Activated CD8-positive, alpha-beta memory T cell treated with anti-CD3 and anti-CD28 coated beads for 1 hour (primary cell): ENCODE data around the gene PARP14.
"Not testable (repeated sequence)": the region's sequence is repeated elsewhere in the genome, so short reads cannot be mapped to it uniquely, and the experiment has no call there.

Experiments used
- DNase-seq, 2 donors: peaks; one replicate each; pipeline ENCODE4 v3.0.0-alpha.2; 2020; ENCODE audit warnings: low read depth in 1 of 2; ENCODE audit errors: extremely low read depth in 1 of 2

The PARP14 gene

DNA sequence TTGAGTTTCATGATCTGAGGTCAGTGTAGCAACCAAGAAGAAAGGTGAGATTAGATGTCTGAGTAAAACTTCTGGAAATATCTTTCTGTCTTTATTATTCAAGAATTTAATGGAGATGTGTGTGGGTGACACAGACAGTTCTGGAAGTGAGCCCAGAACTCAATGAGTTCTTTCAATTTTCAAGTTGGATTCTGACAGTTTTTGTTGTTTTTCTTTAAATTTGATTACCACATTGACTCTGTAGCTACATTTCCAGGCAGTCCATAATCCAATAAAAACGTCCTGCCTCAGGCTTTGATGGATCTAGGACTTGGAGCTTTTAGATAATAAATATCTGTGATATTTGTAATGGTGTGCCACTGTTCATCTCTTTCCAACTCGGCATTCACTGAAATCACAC lies 3.9 kb upstream of the PARP14 start:
- DNase-seq, result no peak

DNA sequence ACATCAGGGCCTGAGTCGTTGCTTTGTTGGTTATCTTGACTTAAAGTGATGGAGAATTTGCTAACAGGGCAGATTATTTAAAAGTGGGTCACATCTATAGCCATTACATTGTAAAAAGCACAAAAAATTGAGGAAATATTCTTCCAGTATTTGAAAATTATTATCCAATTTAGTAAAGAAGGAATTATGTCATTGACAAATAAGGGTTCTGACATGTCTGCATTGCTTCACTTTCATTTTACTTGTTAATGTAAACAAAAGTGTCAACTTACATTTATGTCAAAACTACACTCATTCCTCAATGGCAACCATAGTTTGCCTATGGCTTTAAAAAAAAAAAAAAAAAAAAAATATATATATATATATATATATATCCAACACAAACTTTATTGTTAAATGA lies 3.4 kb upstream of the PARP14 start:
- no peak for DNase-seq

DNA sequence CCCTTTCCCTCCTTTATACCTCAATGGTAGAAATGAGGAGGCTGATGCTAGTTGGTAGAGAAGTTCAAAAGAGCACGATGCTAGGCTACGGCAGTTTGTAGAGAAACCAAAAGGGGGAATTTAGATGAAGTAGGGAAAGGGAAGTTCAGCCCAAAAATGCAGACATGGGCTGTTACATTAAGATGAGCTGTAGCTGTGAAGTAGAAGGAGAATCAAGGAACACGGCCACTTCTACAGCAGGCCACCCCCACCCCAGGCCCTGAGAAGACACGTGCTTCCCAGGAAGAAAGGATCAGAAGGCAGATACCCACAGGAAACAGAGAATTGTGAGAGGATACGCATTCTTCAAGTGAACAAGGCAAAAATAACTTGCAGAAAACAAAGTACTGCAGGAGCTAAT lies 2.1 kb upstream of the PARP14 start:
- DNase-seq, result no peak

DNA sequence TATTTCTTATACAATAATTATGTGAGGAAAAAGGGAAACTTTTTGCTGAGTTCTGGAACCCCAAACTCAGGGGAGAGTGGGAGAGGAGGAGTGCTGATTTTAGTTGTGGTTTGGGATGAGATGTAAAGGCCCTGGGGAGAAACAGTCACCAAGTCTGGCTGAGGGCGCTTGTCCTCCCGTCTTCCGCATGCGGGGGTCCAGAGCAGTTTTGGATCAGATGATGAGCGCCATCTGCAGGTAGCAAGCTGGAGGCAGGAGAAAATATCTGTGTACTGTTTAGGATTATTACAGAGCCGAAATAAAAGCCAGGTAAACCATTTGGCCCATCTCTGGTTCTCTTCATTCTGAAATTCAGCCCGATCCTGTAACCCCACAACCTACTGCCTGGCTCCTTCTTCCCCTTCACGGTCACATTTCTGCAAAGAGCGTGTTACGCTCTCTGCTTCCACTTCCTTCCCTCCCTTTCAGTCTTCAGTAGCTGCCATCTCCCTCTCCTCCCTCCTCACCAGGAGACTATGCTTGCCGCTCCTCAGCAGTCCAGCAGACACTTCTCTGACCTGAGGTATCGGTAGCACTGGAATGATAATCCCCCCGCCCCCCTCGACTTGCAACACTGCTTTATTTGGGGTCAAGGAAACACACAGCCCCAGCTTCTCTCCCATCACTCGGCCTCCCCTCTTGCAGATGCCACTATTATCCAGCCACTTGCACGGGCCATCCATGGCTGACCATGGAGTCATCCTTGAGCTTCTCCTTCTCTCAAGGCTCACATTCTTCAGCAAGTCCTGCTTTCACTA lies 1.4 kb upstream of the PARP14 start:
- peak; percentile 69 to 72 for DNase-seq

DNA sequence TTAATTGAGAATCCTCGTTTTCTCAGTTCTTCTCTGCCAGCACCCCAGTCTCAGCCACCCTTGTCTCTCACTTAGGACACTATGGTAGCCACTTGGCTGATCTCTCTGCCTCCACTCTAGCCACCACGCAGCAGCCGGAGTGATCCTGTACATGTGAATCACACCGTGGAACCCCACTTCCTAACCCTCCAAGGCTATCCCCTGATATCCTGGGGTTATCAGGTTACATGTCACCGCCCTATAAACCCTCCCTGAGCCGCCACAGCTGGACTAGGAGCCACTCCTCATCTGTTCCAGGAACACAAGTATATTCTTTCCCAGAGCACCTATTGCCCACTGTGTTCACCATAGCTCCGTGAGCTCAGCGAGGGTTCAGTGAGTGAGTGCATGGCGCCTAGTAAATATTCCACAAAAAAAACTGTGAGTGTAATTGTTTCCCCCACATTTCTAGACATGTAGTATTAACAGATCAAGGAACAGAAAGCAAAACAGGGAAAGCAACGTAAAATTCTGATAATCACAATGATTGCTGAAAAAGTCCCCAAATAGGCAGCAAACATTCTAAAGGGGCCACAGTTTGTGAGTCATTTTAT lies 661 bp upstream of the PARP14 start:
- DNase-seq, result no peak

DNA sequence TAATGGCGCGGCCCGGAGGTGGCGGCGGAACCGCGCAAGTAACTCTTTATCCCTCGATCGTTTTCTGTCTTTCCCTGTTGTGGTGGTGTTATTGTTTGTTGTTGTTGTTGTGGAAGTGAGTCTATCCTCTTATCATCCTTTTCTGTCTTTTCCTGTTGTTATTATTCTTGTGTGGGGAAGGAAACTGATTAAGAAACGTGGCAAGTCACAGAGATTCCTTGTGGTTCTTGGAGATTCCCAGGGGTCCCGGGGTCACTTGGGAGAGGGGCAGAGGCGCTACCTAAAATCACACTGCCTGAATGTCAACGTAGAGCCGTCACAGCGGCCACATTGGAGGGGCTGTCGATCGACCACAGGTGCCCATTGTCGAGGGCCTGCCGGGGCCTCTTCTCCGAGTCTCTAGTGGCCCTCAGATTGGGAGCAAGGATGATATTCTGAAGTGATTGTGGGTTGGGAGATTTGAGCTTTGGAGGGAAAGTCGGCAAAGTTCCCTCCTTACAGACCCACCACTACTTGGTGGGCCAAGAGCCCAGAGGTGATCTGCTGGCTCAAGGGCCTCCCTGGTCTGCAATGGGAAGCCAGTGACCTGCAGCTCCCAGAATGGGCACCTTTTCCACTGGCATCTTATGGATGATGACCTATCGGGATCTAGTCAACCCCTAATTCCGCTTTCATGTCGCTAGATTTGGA lies 790 bp downstream of the PARP14 start:
- DNase-seq, result no peak

DNA sequence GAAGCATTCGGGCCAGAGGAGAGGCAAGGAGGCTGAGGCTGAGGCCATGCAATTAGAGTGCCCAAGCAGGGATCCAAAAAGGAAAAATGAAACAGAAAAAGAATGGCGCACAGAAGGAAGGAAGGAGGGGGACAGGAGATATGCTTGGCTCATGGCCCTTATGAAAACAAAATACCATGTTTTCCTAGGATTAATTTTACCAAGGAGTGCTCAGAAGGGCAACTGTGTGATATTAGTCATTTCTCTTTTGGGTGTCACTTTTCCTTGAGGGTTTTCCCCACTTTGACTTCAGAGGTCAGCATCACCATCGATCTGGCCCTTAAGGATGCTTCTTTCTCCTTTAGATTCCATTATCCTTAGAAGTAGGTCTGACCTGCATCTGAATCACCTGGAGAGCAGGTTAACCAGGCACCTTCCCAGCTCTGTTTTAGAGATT lies 1.4 kb downstream of the PARP14 start:
- no peak for DNase-seq

DNA sequence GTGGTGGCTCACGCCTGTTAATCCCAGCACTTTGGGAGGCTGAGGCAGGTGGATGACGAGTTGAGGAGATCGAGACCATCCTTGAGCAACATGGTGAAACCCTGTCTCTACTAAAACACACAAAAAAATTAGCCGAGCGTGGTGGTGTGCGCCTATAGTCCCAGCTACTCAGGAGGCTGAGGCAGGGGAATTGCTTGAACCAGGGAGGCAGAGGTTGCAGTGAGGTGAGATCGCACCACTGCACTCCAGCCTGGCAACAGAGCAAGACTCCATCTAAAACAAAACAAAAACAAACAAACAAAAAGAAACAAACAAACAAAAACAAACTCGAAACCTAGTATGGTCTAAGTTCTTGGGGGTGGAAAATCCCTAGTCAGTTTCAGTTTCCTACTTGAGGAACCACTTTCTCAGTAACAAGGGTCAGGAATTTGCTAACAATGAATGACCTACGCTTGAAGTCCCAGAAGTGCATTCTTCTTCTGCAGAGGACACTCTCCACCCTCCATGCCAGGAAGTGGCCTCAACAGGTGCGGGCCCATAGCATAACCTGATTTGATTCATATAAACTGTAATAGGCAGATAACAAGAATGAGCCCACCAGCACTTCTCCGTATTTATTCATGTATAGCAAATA lies 2.3 kb downstream of the PARP14 start:
- DNase-seq, result not testable (repeated sequence)

DNA sequence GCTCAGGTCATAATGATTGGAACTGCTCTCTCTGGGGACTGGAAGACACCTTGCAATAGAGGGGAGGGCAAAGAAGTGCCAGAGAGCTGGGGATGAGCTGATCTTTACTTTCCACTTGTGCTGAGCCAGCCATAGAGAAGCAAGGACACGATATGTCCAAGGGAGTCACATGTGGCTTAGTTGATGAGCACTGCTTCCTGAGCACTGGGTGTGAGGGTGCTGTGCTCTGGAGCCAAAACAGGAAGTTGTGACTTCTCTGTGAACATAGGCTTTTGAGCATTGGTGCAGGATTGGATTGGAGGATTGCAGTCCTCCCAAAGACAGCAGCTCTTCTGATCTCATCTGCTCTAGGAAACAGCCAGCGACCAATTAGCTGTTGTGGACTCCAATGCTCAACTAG lies 6.7 kb downstream of the PARP14 start:
- no peak for DNase-seq

DNA sequence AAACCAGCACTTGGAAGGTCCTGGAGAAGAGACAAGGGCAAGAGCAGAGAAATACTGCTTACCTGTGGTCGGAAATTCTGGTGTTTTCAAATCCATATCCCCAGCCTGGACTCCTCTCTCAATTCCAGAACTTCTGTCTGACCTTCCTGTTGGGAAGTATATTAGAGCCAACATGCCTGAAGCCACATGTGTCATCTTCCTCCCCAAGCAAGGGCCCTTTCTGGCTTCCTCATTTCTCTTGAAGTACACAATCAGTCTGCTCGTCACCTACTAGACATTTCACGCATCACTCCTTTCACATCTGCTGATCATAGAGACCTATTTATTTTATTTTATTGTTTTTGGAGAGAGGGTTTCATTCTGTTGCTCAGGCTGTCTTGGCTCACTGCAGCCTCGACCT lies 8.4 kb downstream of the PARP14 start:
- no peak for DNase-seq

DNA sequence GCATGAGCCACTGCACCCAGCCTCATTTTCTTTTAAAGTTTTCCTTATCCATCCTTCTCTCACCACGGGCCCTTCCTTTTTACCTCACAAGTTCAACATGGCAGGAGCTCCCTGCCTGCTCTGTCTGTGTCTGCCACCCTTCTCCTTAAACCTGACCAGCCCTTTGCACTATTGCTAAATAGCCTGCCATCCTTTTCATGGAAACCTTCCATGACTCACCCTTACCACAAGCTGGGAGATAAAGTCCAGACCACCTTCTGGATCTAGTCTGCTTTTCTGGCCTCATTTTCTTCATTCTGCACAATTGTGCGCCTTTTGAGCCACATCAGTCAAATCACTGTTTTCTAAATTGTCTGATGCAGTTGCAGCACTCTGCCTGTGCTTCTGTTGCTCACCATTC lies 8.9 kb downstream of the PARP14 start:
- no peak for DNase-seq

DNA sequence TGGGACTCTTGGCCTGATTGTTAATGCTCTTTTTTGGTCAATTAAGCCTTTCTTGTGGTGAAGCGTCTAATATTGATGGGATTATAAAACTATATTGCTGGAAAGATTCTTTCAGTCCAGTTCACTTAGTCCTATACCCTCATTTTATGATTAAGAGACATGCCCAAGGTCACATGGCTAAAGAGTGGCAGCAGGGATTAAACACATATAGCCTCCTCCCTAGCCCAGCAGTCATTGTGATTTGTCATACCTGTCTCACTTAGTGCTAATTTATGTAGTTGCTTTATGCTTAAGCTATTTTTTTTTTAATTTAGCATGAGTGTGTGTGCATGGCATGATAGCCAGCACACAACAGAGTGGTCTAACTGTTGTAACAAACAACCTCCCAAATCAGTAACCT lies 9.5 kb downstream of the PARP14 start:
- no peak for DNase-seq

DNA sequence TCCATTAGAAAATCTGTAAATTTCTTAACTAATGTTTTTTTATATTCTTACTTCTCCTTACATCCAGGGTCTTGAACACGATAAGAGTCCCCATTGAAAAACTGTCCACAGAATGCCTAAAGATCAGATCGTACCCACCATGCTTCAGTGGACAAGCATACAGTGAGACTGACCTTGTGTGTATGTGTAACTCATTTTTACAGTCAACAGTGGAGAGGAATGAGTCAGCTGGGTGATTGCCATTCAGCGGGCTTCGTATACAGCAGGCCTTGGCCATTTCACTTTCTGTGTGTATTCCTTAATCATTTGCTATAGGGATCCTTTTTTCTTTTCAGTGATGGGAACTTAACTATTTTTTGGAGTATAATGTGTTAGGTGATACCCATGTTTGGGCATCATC lies 10.6 kb downstream of the PARP14 start:
- DNase-seq, result no peak

DNA sequence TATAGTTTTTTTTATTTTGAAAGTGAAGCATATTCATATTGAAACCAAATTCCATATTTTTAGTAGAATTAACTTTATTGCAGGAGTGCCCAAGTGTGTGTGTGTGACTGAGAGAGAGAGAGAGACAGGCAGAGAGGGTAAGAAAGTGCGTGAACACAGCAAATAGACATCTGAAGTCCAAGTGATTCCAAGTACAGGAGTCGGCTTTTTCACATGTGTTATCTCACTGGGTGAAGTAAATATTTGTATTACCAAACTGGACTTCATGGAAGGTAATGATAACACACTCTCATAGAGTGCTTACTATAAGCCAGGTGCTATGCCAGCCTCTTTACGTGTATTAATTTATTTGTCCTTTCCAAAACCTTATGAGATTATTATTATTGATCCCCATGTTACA lies 12.0 kb downstream of the PARP14 start:
- no peak for DNase-seq

DNA sequence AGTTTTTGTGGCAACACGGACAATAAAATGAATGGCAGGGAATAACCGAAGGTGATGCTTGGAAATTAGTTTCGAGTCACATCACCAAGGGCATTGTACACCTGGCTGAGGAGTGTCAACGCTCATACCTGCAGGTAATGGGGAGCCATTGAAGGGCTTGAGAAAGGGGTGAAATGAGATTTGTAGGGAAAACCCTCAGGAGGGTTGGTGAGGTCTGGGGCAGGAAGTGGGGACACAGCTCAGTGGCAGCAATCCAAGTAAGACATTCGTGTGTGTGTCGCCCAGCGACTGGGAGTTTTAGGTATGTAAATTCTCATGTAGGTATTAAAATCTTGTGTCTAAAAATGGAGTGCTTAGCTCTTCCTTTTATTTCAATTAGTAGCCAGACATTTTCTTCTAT lies 14.3 kb downstream of the PARP14 start:
- no peak for DNase-seq

DNA sequence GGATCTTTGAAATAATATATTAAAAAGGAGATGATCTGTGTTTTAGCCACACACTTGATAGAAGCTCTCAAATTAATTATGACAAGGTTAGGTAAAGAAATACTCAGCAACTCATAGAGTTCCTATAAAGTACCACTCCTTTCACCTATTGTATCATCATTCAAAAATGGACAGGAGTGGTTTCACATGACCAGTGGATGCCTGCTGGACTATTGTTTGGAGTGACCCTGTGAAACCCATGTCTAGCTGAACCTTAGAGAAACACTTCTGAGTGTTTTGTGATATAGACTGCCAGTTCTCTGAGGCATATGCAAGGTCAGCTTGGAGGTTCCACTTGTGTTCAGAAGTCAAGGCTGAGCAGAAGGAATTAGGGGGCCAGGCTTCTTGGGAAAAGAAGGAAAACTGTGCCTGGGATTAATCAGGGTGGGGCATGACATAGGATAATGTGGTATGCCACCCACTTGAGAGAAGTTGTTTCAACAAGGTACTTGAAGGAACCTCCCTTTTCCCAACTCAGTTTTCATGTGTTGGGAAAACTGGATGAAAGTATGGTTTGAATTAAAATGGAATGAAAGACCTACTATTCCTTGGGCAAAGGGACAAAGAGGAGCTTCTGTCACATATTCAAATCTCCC lies 15.4 kb downstream of the PARP14 start:
- no peak for DNase-seq

DNA sequence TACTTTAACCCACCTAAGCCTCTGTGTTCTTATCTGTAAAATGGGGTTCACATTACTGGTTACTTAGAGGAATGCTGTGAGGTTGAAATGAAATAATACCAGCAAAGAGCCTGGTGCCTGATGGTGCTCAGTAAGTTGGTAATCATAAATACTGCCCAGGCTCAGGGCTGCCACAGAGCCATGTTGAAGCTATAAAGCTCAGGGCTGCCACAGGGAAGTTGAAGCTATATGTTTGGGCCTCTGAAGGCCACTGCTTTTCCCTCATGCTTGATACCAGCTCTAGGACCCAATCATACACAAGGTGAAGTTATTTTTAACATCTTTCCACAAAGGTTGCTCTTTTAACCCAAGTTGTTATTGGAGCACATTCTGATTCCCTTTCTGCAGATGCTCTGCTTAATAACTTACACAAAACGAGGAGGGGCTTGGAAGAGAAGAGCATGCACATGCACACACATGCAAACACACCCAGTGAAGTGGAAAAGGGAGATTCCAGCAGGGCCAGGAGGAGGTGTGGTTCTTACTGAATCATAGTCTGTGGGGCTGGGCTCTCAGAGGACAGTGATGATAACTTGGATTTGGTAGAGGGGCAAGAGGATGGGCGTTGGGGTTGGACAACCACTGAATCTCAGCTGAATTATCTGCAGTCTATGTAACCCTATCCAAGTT lies 17.4 kb downstream of the PARP14 start:
- no peak for DNase-seq

DNA sequence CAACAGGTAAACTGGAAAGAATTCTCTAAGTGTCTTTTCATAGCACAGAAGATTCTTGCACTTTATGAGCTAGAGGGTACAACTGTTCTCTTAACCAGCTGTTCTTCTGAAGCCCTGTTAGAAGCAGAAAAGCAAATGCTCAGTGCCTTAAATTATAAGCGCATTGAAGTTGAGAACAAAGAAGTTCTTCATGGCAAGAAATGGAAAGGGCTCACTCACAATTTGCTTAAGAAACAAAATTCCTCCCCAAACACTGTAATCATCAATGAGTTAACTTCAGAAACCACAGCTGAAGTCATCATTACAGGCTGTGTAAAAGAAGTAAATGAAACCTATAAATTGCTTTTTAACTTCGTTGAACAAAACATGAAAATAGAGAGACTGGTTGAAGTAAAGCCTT lies 19.6 kb downstream of the PARP14 start:
- no peak for DNase-seq

DNA sequence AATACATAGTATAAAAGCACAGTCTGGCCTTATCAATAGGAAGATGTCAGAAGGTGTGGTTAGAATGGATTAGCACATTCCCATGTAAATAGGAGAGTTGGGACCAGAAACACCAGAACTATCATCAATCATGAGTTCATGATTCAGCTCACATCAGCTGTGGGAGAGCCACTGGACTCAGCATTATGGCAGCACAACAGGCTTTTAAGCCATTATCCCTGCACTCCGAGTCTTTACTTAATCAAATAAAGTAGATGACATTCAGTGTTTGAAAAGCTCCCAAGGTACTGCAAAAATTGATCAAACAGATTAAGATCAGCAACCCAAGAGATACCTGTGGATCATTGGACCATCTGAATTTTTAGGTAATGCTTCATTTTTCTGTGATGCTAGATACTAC lies 24.7 kb downstream of the PARP14 start:
- no peak for DNase-seq

DNA sequence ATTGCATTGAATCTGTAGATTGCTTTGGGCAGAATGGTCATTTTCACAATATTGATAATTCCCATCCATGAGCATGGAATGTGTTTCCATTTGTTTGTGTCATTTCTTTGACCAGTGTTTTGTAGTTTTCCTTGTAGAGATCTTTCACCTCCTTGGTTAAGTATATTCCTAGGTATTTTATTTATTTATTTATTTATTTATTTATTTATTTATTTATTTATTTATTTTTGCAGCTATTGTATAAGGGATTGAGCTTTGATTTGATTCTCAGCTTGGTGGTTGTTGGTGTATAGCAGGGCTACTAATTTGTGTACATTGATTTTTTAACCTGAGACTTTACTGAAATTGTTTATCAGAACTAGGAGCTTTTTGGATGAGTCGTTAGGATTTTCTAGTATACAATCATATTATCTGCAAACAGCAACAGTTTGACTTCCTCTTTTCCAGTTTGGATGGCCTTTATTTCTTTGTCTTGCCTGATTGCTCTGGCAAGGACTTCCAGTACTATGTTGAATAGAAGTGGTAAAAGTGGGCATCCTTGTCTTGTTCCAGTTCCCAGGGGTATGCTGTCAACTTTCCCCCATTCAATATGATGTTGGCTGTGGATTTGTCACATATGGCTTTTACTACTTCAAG lies 30.1 kb downstream of the PARP14 start:
- not testable (repeated sequence) for DNase-seq
